Measurements from ENCODE around the gene ANKRD40CL.

ANKRD40CL gene

DNA sequence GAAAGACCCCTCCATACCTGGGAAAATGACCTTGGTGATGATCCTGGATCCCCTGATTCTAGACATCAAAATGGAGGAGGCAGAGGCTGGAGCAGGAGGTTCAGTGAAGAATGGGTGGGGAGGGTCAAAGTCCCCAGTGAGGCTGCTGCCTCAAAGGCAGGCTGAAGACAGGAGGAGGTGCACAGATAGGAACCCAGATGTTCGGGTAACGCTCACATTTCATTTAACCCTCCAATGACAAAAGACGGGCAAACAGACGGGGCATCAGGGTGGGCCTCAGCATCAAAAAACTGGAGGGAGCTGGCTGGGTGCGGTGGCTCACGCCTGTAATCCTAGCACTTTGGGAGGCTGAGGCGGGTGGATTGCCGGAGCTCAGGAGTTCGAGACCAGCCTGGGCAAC is at the start of gene ANKRD40CL:
TSS of gene ANKRD40CL (minus strand) at position 73 of the 400 bp plus-strand sequence. CDS start 605 bp downstream, outside the sequence.
- H3K4me3 ChIP-seq (ENCODE audit: low read depth, low read length) = no peak within 1 kb of the TSS
- DNase-seq (ENCODE audit: low read depth, low spot score) = no peak
- POLR2A ChIA-PET = no interaction called here
- CTCF ChIA-PET = interaction anchor here (2.2 to 3.3 kb wide), 2 partner anchors 16 to 19 kb away, joined by 7 to 19 read pairs; no protein-coding TSS in a partner anchor
- TF ChIP-seq CTCF (IDR thresholded peaks at IDR 0.05; ENCODE audit: insufficient read depth, low read length, missing control alignments) = no peak

DNA sequence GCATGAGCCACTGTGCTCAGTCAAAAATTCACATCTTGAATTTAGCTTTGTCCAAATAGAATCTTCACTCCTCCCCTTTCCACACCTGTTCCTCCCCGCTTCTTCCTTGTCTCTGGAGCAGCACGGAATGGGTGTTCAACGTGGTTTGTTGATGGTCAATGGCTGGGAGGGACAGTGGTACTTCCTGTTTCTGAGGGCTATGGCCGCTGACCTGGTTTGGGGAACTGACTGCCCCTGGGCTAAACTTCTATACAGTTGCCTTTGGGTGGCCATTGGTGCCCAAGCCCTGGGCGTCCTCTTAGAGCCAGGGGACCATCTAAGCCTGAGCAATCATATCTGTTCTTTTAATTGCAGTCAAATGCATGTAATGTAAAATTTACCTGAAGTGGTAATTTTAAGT is 49.0 kb upstream of the ANKRD40CL start:
- POLR2A ChIA-PET = no interaction called here
- no peak for TF ChIP-seq CTCF (IDR thresholded peaks at IDR 0.05; ENCODE audit: insufficient read depth, low read length, missing control alignments)
- H3K4me3 ChIP-seq (ENCODE audit: low read depth, low read length) = no peak overlapping the region
- CTCF ChIA-PET = interaction anchor here (0.7 to 4.6 kb wide), 10 partner anchors 9 to 159 kb away, joined by 3 to 69 read pairs (median 7); partner anchors contain the start of gene WFIKKN2
- no peak for DNase-seq (ENCODE audit: low read depth, low spot score)

- TF ChIP-seq CTCF (IDR thresholded peaks at IDR 0.05; ENCODE audit: insufficient read depth, low read length, missing control alignments) = no peak
- no peak for DNase-seq (ENCODE audit: low read depth, low spot score)
- no peak overlapping the region for H3K4me3 ChIP-seq (ENCODE audit: low read depth, low read length)
- ChIA-PET CTCF (interaction anchor here (0.6 to 4.6 kb wide), 6 partner anchors 13 to 142 kb away, joined by 3 to 69 read pairs (median 4); no protein-coding TSS in a partner anchor), POLR2A (no interaction called here)
Measured at GRCh38 chr17:50815400-50815799, 48.1 kb upstream of the ANKRD40CL start.

GRCh38 chr17:50813583-50813982 is 46.3 kb upstream of the ANKRD40CL start:
- CTCF ChIA-PET = interaction anchor here (1.0 to 1.1 kb wide), 3 partner anchors 11 to 136 kb away, joined by 3 to 4 read pairs (median 4); no protein-coding TSS in a partner anchor

GRCh38 chr17:50808888-50809287 is 41.6 kb upstream of the ANKRD40CL start:
- CTCF ChIA-PET = interaction anchor here (1.1 kb wide), 1 partner anchor 26 kb away, joined by 3 read pairs; no protein-coding TSS in a partner anchor
- TF ChIP-seq CTCF (IDR thresholded peaks at IDR 0.05; ENCODE audit: insufficient read depth, low read length, missing control alignments) = no peak
- POLR2A ChIA-PET = no interaction called here
- no peak for DNase-seq (ENCODE audit: low read depth, low spot score)
- H3K4me3 ChIP-seq (ENCODE audit: low read depth, low read length) = no peak overlapping the region

More at GRCh38 chr17:50813583-50813982, 46.3 kb upstream of the ANKRD40CL start:
- H3K4me3 ChIP-seq (ENCODE audit: low read depth, low read length) = no peak overlapping the region
- DNase-seq (ENCODE audit: low read depth, low spot score) = no peak
- no peak for TF ChIP-seq CTCF (IDR thresholded peaks at IDR 0.05; ENCODE audit: insufficient read depth, low read length, missing control alignments)
- POLR2A ChIA-PET = no interaction called here

DNA sequence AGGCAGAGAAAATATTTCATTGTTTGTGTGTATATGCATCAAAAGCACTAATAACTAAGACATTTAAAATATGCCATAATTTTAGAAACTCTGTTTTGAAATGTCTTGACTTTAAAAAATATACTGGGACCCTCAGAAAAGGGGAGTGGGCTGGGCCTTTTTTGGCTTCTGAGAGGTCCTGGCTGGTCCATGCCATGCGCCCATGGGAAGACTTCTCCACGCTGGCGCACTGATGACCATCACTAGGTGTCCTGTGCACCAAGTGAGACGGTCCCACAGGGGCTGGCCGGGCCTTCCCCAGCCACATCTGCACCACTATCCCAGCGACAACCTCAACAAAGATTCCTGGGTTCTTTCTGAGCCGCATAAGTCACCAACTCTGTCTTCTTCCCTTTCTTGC is 41.1 kb upstream of the ANKRD40CL start:
- H3K4me3 ChIP-seq (ENCODE audit: low read depth, low read length) = no peak overlapping the region
- CTCF ChIA-PET = interaction anchor here (3.2 kb wide), 2 partner anchors 9 to 25 kb away, joined by 15 to 21 read pairs; no protein-coding TSS in a partner anchor
- no peak for DNase-seq (ENCODE audit: low read depth, low spot score)
- POLR2A ChIA-PET = no interaction called here
- no peak for TF ChIP-seq CTCF (IDR thresholded peaks at IDR 0.05; ENCODE audit: insufficient read depth, low read length, missing control alignments)

Data from AG04449 (cell line).